K562 (cell line): ENCODE results near the gene GLP2R. TPM values are rescaled to one million over a fixed set of nuclear protein-coding genes. Genes with fewer than 3 reads are reported as not detected.

ENCODE experiments used
- CAMTA2 ChIP-seq: fragments of 250-450 bp; sonication (Bioruptor Pico); conservative IDR thresholded peaks from 2 replicates; pipeline ENCODE4 v1.5.1; 2022
- DEAF1 ChIP-seq: fragments of 450-650 bp; formaldehyde crosslinking; IDR thresholded peaks from 2 replicates; pipeline ENCODE4 v1.4.0; 2020; ENCODE audit warnings: mild to moderate bottlenecking, moderate library complexity
- HDAC3 ChIP-seq: fragments of 450-650 bp; IDR thresholded peaks from 2 replicates; pipeline ENCODE4 v1.6.1; 2018; ENCODE audit warnings: borderline replicate concordance, mild to moderate bottlenecking, moderate library complexity; ENCODE audit not compliant: partially characterized antibody
- HNRNPH1 ChIP-seq: fragments of 200-400 bp; formaldehyde crosslinking; optimal IDR thresholded peaks from 2 replicates; pipeline ENCODE3; 2017; ENCODE audit warnings: low read depth, mild to moderate bottlenecking, low read length, moderate library complexity
- OTX1 ChIP-seq: fragments of 450-650 bp; formaldehyde crosslinking; IDR thresholded peaks from 2 replicates; pipeline ENCODE4 v1.4.0; 2022; ENCODE audit warnings: mild to moderate bottlenecking
- PHB ChIP-seq: fragments of 250-450 bp; sonication (Bioruptor Pico); IDR thresholded peaks from 2 replicates; pipeline ENCODE4 v1.5.0; 2021
- POLR2AphosphoS2 ChIP-seq: IDR thresholded peaks from 2 replicates; pipeline ENCODE4 v1.6.1; 2012; ENCODE audit warnings: low read length, improper control_type of control experiment
- RHOXF2B ChIP-seq: fragments of 250-450 bp; sonication (Bioruptor Pico); conservative IDR thresholded peaks from 2 replicates; pipeline ENCODE4 v1.5.1; 2021
- ZBTB34 ChIP-seq: fragments of 250-450 bp; sonication (Bioruptor Pico); IDR thresholded peaks from 2 replicates; pipeline ENCODE4 v1.8.0; 2021; ENCODE audit warnings: mild to moderate bottlenecking, moderate library complexity
- ZC3H11A ChIP-seq: IDR thresholded peaks from 2 replicates; pipeline ENCODE4 v1.6.1; 2012; ENCODE audit warnings: low read depth, low read length, improper control_type of control experiment
- ZFP1 ChIP-seq: fragments of 450-650 bp; formaldehyde crosslinking; IDR thresholded peaks from 2 replicates; pipeline ENCODE4 v1.4.0; 2020; ENCODE audit warnings: mild to moderate bottlenecking, mixed read lengths
- polyA plus RNA-seq, 8 experiments: library from polyadenylated mRNA; depleted of rRNA in 4 of 8; stranded (reverse) in 5 of 8; unstranded in 3 of 8; fragments of >200 nt; fragmentation: Nextera tagmentation in 2 of 8; fragmentation: Illumina TruSeq in 1 of 8; extraction: Ambion mirVana in 2 of 8; extraction: Trizol in 1 of 8; gene quantifications; 2 replicates each; pipeline versions ENCODE4 v1.2.1 to v1.2.3, GENCODE V29; 2011 to 2014; ENCODE audit warnings: inconsistent platforms in 1 of 8, missing spikeins in 1 of 8
- total RNA-seq, 7 experiments: library from RNA; depleted of rRNA in 6 of 7; stranded (reverse); fragments of >200 nt in 6 of 7; fragmentation: Illumina TruSeq in 2 of 7; extraction: Trizol in 2 of 7; gene quantifications; 2 replicates each; pipeline versions ENCODE4 v1.2.1 to v1.2.3, GENCODE V29; 2011 to 2021; ENCODE audit warnings: low replicate concordance in 1 of 7
- TF ChIP-seq, protein P1 (sequence below): sonication (generic); formaldehyde crosslinking; IDR thresholded peaks from 2 replicates; pipeline ENCODE4 v1.8.0; 2022; ENCODE audit warnings: mild to moderate bottlenecking, missing genetic modification reagents
- TF ChIP-seq, protein P2 (sequence below): fragments of 250-450 bp; sonication (Bioruptor Pico); IDR thresholded peaks from 2 replicates; pipeline ENCODE4 v1.4.0; 2020

Gene GLP2R
- total and polyA plus RNA-seq, 9 of the 15 experiments (the other 6 are each of a cell fraction or from before 2014, with no cell fraction given), result not detected

- TF ChIP-seq, protein P1, sequence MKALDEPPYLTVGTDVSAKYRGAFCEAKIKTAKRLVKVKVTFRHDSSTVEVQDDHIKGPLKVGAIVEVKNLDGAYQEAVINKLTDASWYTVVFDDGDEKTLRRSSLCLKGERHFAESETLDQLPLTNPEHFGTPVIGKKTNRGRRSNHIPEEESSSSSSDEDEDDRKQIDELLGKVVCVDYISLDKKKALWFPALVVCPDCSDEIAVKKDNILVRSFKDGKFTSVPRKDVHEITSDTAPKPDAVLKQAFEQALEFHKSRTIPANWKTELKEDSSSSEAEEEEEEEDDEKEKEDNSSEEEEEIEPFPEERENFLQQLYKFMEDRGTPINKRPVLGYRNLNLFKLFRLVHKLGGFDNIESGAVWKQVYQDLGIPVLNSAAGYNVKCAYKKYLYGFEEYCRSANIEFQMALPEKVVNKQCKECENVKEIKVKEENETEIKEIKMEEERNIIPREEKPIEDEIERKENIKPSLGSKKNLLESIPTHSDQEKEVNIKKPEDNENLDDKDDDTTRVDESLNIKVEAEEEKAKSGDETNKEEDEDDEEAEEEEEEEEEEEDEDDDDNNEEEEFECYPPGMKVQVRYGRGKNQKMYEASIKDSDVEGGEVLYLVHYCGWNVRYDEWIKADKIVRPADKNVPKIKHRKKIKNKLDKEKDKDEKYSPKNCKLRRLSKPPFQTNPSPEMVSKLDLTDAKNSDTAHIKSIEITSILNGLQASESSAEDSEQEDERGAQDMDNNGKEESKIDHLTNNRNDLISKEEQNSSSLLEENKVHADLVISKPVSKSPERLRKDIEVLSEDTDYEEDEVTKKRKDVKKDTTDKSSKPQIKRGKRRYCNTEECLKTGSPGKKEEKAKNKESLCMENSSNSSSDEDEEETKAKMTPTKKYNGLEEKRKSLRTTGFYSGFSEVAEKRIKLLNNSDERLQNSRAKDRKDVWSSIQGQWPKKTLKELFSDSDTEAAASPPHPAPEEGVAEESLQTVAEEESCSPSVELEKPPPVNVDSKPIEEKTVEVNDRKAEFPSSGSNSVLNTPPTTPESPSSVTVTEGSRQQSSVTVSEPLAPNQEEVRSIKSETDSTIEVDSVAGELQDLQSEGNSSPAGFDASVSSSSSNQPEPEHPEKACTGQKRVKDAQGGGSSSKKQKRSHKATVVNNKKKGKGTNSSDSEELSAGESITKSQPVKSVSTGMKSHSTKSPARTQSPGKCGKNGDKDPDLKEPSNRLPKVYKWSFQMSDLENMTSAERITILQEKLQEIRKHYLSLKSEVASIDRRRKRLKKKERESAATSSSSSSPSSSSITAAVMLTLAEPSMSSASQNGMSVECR, result no peak
- no peak for TF ChIP-seq HDAC3
- TF ChIP-seq ZBTB34 (CRISPR knock-in tag), result no peak
- TF ChIP-seq, protein P2, sequence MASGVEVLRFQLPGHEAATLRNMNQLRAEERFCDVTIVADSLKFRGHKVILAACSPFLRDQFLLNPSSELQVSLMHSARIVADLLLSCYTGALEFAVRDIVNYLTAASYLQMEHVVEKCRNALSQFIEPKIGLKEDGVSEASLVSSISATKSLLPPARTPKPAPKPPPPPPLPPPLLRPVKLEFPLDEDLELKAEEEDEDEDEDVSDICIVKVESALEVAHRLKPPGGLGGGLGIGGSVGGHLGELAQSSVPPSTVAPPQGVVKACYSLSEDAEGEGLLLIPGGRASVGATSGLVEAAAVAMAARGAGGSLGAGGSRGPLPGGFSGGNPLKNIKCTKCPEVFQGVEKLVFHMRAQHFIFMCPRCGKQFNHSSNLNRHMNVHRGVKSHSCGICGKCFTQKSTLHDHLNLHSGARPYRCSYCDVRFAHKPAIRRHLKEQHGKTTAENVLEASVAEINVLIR (CRISPR knock-in tag), result no peak
- no peak for TF ChIP-seq RHOXF2B (CRISPR knock-in tag)
- TF ChIP-seq DEAF1 (CRISPR knock-in tag), result no peak
- TF ChIP-seq ZC3H11A, result no peak
- no peak for TF ChIP-seq OTX1 (CRISPR knock-in tag)
- no peak for TF ChIP-seq ZFP1
- no peak for TF ChIP-seq CAMTA2 (CRISPR knock-in tag)
- no peak for TF ChIP-seq POLR2AphosphoS2
- TF ChIP-seq PHB (CRISPR knock-in tag), result no peak
- TF ChIP-seq HNRNPH1, result no peak
Observed at GRCh38 chr17:9899280-9900043, 73.7 kb downstream of the GLP2R start (continued).
